NCI-H2029 treated with DMSO at 0.1 percent for 48 hours (cell line): ENCODE data around the gene KRTAP5-11.
"Not testable (repeated sequence)": the region's sequence is repeated elsewhere in the genome, so short reads cannot be mapped to it uniquely, and the experiment has no call there.

Source experiments
- DNase-seq: peaks from one replicate; lab custom pipeline; 2025; lab: John Stamatoyannopoulos, UW

The KRTAP5-11 gene

GRCh38 chr11:71555508-71555907 is 27.2 kb downstream of the KRTAP5-11 start:
- no peak for DNase-seq

- no peak for DNase-seq
These were observed 27.7 kb downstream of the KRTAP5-11 start for GRCh38 chr11:71554996-71555395.

GRCh38 chr11:71551711-71552110 is 31.0 kb downstream of the KRTAP5-11 start:
- no peak for DNase-seq

- DNase-seq = no peak
These were observed 33.9 kb downstream of the KRTAP5-11 start for GRCh38 chr11:71548716-71549151.

- no peak for DNase-seq
These were observed 34.6 kb downstream of the KRTAP5-11 start, which contains the start of gene KRTAP5-9 for GRCh38 chr11:71548120-71548519. KRTAP5-9 (plus strand) TSS chr11:71548420; CDS start chr11:71548658, 238 bp downstream.

GRCh38 chr11:71545405-71545966 is 37.2 kb downstream of the KRTAP5-11 start:
- no peak for DNase-seq

- DNase-seq = no peak
These were observed 38.0 kb downstream of the KRTAP5-11 start for GRCh38 chr11:71544525-71545214.

GRCh38 chr11:71543866-71544265 is 38.8 kb downstream of the KRTAP5-11 start:
- no peak for DNase-seq

- DNase-seq = no peak
These were observed 39.5 kb downstream of the KRTAP5-11 start for GRCh38 chr11:71542879-71543777.

- DNase-seq = no peak
These were observed 40.3 kb downstream of the KRTAP5-11 start for GRCh38 chr11:71542382-71542781.

- DNase-seq = not testable (repeated sequence)
These were observed 42.0 kb downstream of the KRTAP5-11 start for GRCh38 chr11:71540521-71541304.

GRCh38 chr11:71539971-71540370 is 42.7 kb downstream of the KRTAP5-11 start:
- DNase-seq = not testable (repeated sequence)

- DNase-seq = no peak
These were observed 43.7 kb downstream of the KRTAP5-11 start for GRCh38 chr11:71539017-71539416.

- no peak for DNase-seq
These were observed 44.0 kb downstream of the KRTAP5-11 start for GRCh38 chr11:71538666-71538990.

- DNase-seq = not testable (repeated sequence)
These were observed 44.6 kb downstream of the KRTAP5-11 start, which contains the start of gene KRTAP5-8 for GRCh38 chr11:71537977-71538665. KRTAP5-8 (plus strand) TSS chr11:71538025; CDS start chr11:71538056, 31 bp downstream.

- no peak for DNase-seq
These were observed 45.1 kb downstream of the KRTAP5-11 start for GRCh38 chr11:71537537-71537936.

- no peak for DNase-seq
These were observed 46.9 kb downstream of the KRTAP5-11 start for GRCh38 chr11:71535825-71536224.

GRCh38 chr11:71534711-71535608 is 47.7 kb downstream of the KRTAP5-11 start:
- not testable (repeated sequence) for DNase-seq

GRCh38 chr11:71532036-71532610 is 50.6 kb downstream of the KRTAP5-11 start:
- no peak for DNase-seq
